HepG2 (cell line): Measurements from ENCODE around the gene ENO1. TPM values are rescaled to one million over a fixed set of nuclear protein-coding genes. Genes with fewer than 3 reads are reported as not detected.

Experiments used
- AHR ChIP-seq: IDR thresholded peaks from 2 replicates; pipeline ENCODE4 v1.6.1; 2018; ENCODE audit warnings: missing genetic modification reagents, missing compliant biosample characterization
- ATF1 ChIP-seq: IDR thresholded peaks from 2 replicates; pipeline ENCODE4 v1.6.1; 2016; ENCODE audit warnings: mild to moderate bottlenecking, control low read depth
- ATF7-NPFF ChIP-seq: sonication (generic); formaldehyde crosslinking; IDR thresholded peaks from 2 replicates; pipeline ENCODE4 v1.8.1; 2023; ENCODE audit warnings: mild to moderate bottlenecking, low read depth, missing genetic modification reagents, moderate library complexity
- EEA1 ChIP-seq: sonication (generic); formaldehyde crosslinking; IDR thresholded peaks from 2 replicates; pipeline ENCODE4 v1.5.1; 2020; ENCODE audit warnings: mild to moderate bottlenecking, missing genetic modification reagents, borderline replicate concordance
- HMG20A ChIP-seq: IDR thresholded peaks from 2 replicates; pipeline ENCODE4 v1.6.1; 2016; ENCODE audit warnings: borderline replicate concordance
- KAT2B ChIP-seq: fragments of 150-350 bp; IDR thresholded peaks from 2 replicates; pipeline ENCODE4 v1.6.1; 2014; ENCODE audit warnings: low read depth, low read length, borderline replicate concordance
- NFE2L2 ChIP-seq: fragments of 150-350 bp; IDR thresholded peaks from 2 replicates; pipeline ENCODE4 v1.6.1; 2014; ENCODE audit warnings: low read length
- SALL1 ChIP-seq: sonication (generic); formaldehyde crosslinking; IDR thresholded peaks from 2 replicates; pipeline ENCODE4 v1.8.0; 2022; ENCODE audit warnings: mild to moderate bottlenecking, missing genetic modification reagents
- SRSF4 ChIP-seq: fragments of 200-400 bp; formaldehyde crosslinking; IDR thresholded peaks from one replicate; pipeline ENCODE4 v1.6.1; 2018; ENCODE audit warnings: mild to moderate bottlenecking, low read depth, low read length, moderate library complexity; ENCODE audit not compliant: poor library complexity, severe bottlenecking
- TARDBP ChIP-seq: sonication (generic); formaldehyde crosslinking; IDR thresholded peaks from 2 replicates; pipeline ENCODE4 v1.8.0; 2022; ENCODE audit warnings: mild to moderate bottlenecking, missing genetic modification reagents
- TEAD2 ChIP-seq: sonication (generic); formaldehyde crosslinking; IDR thresholded peaks from 2 replicates; pipeline ENCODE4 v1.9.0; 2021; ENCODE audit warnings: missing genetic modification reagents
- THAP11 ChIP-seq: IDR thresholded peaks from 2 replicates; pipeline ENCODE4 v1.6.1; 2016; ENCODE audit warnings: missing biosample characterization, missing genetic modification reagents
- ZC3H13 ChIP-seq: sonication (generic); formaldehyde crosslinking; IDR thresholded peaks from 2 replicates; pipeline ENCODE4 v1.8.1; 2023; ENCODE audit warnings: mild to moderate bottlenecking, missing genetic modification reagents, moderate library complexity
- ZGPAT ChIP-seq: IDR thresholded peaks from 2 replicates; pipeline ENCODE4 v1.6.1; 2016; ENCODE audit warnings: mild to moderate bottlenecking
- ZMAT5 ChIP-seq: sonication (generic); formaldehyde crosslinking; IDR thresholded peaks from 2 replicates; pipeline ENCODE4 v1.5.0; 2020; ENCODE audit warnings: mild to moderate bottlenecking, low read depth, missing genetic modification reagents, borderline replicate concordance
- ZNF160 ChIP-seq: sonication (generic); formaldehyde crosslinking; IDR thresholded peaks from 2 replicates; pipeline ENCODE4 v1.8.0; 2022; ENCODE audit warnings: mild to moderate bottlenecking, inconsistent platforms, missing genetic modification reagents
- ZNF530 ChIP-seq: sonication (generic); formaldehyde crosslinking; IDR thresholded peaks from 2 replicates; pipeline ENCODE4 v1.5.0; 2020; ENCODE audit warnings: low read depth, mild to moderate bottlenecking, missing genetic modification reagents
- polyA plus RNA-seq, 8 experiments: library from polyadenylated mRNA; depleted of rRNA in 3 of 8; stranded (reverse) in 7 of 8; unstranded in 1 of 8; fragments of >200 nt; fragmentation: Illumina TruSeq in 4 of 8; extraction: Trizol in 4 of 8; gene quantifications; 2 replicates each; pipeline versions ENCODE4 v1.2.1 to v1.2.3, GENCODE V29; 2011 to 2016; ENCODE audit warnings: low read depth in 4 of 8, missing spikeins in 1 of 8, mixed read lengths in 1 of 8; ENCODE audit not compliant: insufficient read depth in 1 of 8
- total RNA-seq, 5 experiments: library from RNA; depleted of rRNA; stranded (reverse); fragments of >200 nt; fragmentation: Illumina TruSeq; extraction: Trizol; gene quantifications; 2 replicates each; pipeline ENCODE4 v1.2.3, GENCODE V29; 2016; ENCODE audit warnings: low read depth in 1 of 5
- TF ChIP-seq, protein P1 (sequence below): sonication (generic); formaldehyde crosslinking; IDR thresholded peaks from 2 replicates; pipeline ENCODE4 v1.4.0; 2020; ENCODE audit warnings: missing genetic modification reagents, mild to moderate bottlenecking, borderline replicate concordance
- TF ChIP-seq, protein P2 (sequence below): IDR thresholded peaks from 2 replicates; pipeline ENCODE4 v1.6.1; 2016; ENCODE audit warnings: low read depth, borderline replicate concordance
- TF ChIP-seq, protein P3 (sequence below): sonication (generic); formaldehyde crosslinking; IDR thresholded peaks from 2 replicates; pipeline ENCODE4 v1.5.1; 2020; ENCODE audit warnings: mild to moderate bottlenecking, missing genetic modification reagents, borderline replicate concordance

The ENO1 gene
- total and polyA plus RNA-seq, 2 of the 13 experiments (the other 11 are each of a cell fraction or from before 2014, with no cell fraction given): 1,559 to 3,103 TPM

GRCh38 chr1:8910914-8911313 is 32.4 kb upstream of the ENO1 start (continued):
- no peak for TF ChIP-seq ZC3H13 (CRISPR knock-in tag)
- TF ChIP-seq HMG20A (CRISPR knock-in tag): no peak
- TF ChIP-seq, protein P1, sequence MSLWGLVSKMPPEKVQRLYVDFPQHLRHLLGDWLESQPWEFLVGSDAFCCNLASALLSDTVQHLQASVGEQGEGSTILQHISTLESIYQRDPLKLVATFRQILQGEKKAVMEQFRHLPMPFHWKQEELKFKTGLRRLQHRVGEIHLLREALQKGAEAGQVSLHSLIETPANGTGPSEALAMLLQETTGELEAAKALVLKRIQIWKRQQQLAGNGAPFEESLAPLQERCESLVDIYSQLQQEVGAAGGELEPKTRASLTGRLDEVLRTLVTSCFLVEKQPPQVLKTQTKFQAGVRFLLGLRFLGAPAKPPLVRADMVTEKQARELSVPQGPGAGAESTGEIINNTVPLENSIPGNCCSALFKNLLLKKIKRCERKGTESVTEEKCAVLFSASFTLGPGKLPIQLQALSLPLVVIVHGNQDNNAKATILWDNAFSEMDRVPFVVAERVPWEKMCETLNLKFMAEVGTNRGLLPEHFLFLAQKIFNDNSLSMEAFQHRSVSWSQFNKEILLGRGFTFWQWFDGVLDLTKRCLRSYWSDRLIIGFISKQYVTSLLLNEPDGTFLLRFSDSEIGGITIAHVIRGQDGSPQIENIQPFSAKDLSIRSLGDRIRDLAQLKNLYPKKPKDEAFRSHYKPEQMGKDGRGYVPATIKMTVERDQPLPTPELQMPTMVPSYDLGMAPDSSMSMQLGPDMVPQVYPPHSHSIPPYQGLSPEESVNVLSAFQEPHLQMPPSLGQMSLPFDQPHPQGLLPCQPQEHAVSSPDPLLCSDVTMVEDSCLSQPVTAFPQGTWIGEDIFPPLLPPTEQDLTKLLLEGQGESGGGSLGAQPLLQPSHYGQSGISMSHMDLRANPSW: no peak
- TF ChIP-seq SRSF4: no peak
- TF ChIP-seq TEAD2: no peak
- no peak for TF ChIP-seq ATF1 (CRISPR knock-in tag)
- TF ChIP-seq THAP11: 0 out of 2 replicates have a peak, but pooled peaks have one; percentile 16
- no peak for TF ChIP-seq TARDBP (CRISPR knock-in tag)
- peak; percentile 64 for TF ChIP-seq SALL1
- TF ChIP-seq KAT2B: no peak
- TF ChIP-seq ZNF530: no peak
- no peak for TF ChIP-seq ZNF160
- TF ChIP-seq NFE2L2: 0 out of 2 replicates have a peak, but pooled peaks have one; percentile 12
- 0 out of 2 replicates have a peak, but pooled peaks have one; percentile 36 for TF ChIP-seq ZGPAT (CRISPR knock-in tag)
- TF ChIP-seq, protein P2, sequence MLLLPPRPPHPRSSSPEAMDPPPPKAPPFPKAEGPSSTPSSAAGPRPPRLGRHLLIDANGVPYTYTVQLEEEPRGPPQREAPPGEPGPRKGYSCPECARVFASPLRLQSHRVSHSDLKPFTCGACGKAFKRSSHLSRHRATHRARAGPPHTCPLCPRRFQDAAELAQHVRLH: peak; percentile 70; the same call in 1 of the 2 replicates
- no peak for TF ChIP-seq ZMAT5
- TF ChIP-seq AHR: peak; percentile 47; the same call in 1 of the 2 replicates
- TF ChIP-seq, protein P3, sequence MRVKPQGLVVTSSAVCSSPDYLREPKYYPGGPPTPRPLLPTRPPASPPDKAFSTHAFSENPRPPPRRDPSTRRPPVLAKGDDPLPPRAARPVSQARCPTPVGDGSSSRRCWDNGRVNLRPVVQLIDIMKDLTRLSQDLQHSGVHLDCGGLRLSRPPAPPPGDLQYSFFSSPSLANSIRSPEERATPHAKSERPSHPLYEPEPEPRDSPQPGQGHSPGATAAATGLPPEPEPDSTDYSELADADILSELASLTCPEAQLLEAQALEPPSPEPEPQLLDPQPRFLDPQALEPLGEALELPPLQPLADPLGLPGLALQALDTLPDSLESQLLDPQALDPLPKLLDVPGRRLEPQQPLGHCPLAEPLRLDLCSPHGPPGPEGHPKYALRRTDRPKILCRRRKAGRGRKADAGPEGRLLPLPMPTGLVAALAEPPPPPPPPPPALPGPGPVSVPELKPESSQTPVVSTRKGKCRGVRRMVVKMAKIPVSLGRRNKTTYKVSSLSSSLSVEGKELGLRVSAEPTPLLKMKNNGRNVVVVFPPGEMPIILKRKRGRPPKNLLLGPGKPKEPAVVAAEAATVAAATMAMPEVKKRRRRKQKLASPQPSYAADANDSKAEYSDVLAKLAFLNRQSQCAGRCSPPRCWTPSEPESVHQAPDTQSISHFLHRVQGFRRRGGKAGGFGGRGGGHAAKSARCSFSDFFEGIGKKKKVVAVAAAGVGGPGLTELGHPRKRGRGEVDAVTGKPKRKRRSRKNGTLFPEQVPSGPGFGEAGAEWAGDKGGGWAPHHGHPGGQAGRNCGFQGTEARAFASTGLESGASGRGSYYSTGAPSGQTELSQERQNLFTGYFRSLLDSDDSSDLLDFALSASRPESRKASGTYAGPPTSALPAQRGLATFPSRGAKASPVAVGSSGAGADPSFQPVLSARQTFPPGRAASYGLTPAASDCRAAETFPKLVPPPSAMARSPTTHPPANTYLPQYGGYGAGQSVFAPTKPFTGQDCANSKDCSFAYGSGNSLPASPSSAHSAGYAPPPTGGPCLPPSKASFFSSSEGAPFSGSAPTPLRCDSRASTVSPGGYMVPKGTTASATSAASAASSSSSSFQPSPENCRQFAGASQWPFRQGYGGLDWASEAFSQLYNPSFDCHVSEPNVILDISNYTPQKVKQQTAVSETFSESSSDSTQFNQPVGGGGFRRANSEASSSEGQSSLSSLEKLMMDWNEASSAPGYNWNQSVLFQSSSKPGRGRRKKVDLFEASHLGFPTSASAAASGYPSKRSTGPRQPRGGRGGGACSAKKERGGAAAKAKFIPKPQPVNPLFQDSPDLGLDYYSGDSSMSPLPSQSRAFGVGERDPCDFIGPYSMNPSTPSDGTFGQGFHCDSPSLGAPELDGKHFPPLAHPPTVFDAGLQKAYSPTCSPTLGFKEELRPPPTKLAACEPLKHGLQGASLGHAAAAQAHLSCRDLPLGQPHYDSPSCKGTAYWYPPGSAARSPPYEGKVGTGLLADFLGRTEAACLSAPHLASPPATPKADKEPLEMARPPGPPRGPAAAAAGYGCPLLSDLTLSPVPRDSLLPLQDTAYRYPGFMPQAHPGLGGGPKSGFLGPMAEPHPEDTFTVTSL: no peak
- no peak for TF ChIP-seq ATF7-NPFF
- no peak for TF ChIP-seq EEA1 (CRISPR knock-in tag)
